WTC11 (cell line): Measurements from ENCODE around the gene VAV2. TPM values are rescaled to one million over a fixed set of nuclear protein-coding genes. Genes with fewer than 3 reads are reported as not detected.
"Not testable (repeated sequence)": the region's sequence is repeated elsewhere in the genome, so short reads cannot be mapped to it uniquely, and the experiment has no call there.

Source experiments
- ATAC-seq: fragments of 200-7000 bp; cut with Tn5 transposase; 2 replicates; pipeline ENCODE4 v1.10.0; 2021; ENCODE audit warnings: mild to moderate bottlenecking, moderate library complexity
- CTCF ChIA-PET: fragments of 300-600 bp; sonication (Branson Sonifier 250); formaldehyde crosslinking; loops from one replicate; lab custom pipeline; 2021; ENCODE audit warnings: antibody characterized with exemption; lab: Charles Lee
- POLR2A ChIA-PET: fragments of 350-600 bp; sonication (Branson Sonifier 250); formaldehyde crosslinking; loops from one replicate; lab custom pipeline; 2021; ENCODE audit warnings: antibody characterized with exemption; lab: Charles Lee
- DNase-seq: peaks from one replicate; pipeline ENCODE4 v3.0.0; 2021; ENCODE audit warnings: low spot score
- H3K27ac Mint-ChIP-seq: 2 replicates; pipeline ENCODE4 v1.8.0; 2021; ENCODE audit warnings: mixed read lengths
- H3K27me3 Mint-ChIP-seq: 2 replicates; pipeline ENCODE4 v1.8.0; 2021; ENCODE audit warnings: low read depth, mild to moderate bottlenecking, moderate library complexity, mixed read lengths
- H3K36me3 Mint-ChIP-seq: 2 replicates; pipeline ENCODE4 v1.8.0; 2021; ENCODE audit warnings: mixed read lengths
- H3K4me1 Mint-ChIP-seq: 2 replicates; pipeline ENCODE4 v1.8.0; 2022; ENCODE audit warnings: mixed read lengths
- H3K4me3 Mint-ChIP-seq: 2 replicates; pipeline ENCODE4 v1.8.0; 2021; ENCODE audit warnings: mild to moderate bottlenecking, moderate library complexity, mixed read lengths
- H3K9me3 Mint-ChIP-seq: 2 replicates; pipeline ENCODE4 v1.8.0; 2021; ENCODE audit warnings: mixed read lengths
- GTF2I ChIP-seq: fragments of 250-450 bp; sonication (Bioruptor Pico); conservative IDR thresholded peaks from 2 replicates; pipeline ENCODE4 v1.4.0; 2021; ENCODE audit warnings: mild to moderate bottlenecking
- HMGA2 ChIP-seq: fragments of 250-450 bp; sonication (Bioruptor Pico); IDR thresholded peaks from 2 replicates; pipeline ENCODE4 v1.4.0; 2021; ENCODE audit warnings: mild to moderate bottlenecking, moderate library complexity
- JAZF1 ChIP-seq: fragments of 250-450 bp; sonication (Bioruptor Pico); IDR thresholded peaks from 2 replicates; pipeline ENCODE4 v1.9.0; 2021; ENCODE audit warnings: moderate library complexity, mild to moderate bottlenecking, inconsistent platforms
- KAT7 ChIP-seq: sonication (generic); formaldehyde crosslinking; IDR thresholded peaks from 2 replicates; pipeline ENCODE4 v1.8.1; 2023; ENCODE audit warnings: missing genetic modification reagents, mild to moderate bottlenecking, borderline replicate concordance
- NFE2L1 ChIP-seq: sonication (generic); formaldehyde crosslinking; IDR thresholded peaks from 2 replicates; pipeline ENCODE4 v1.8.1; 2023; ENCODE audit warnings: missing genetic modification reagents
- NR3C1 ChIP-seq: sonication (generic); formaldehyde crosslinking; conservative IDR thresholded peaks from 2 replicates; pipeline ENCODE4 v1.8.1; 2023; ENCODE audit warnings: low read depth, mild to moderate bottlenecking, missing genetic modification reagents
- ZNF396 ChIP-seq: fragments of 250-450 bp; sonication (Bioruptor Pico); IDR thresholded peaks from 2 replicates; pipeline ENCODE4 v1.8.0; 2021; ENCODE audit warnings: mild to moderate bottlenecking, moderate library complexity, borderline replicate concordance
- total RNA-seq: library from RNA; stranded (reverse); gene quantifications from 3 replicates; pipeline ENCODE4 v1.2.3, GENCODE V29; 2021
- TF ChIP-seq, protein P1 (sequence below): fragments of 250-450 bp; sonication (Bioruptor Pico); IDR thresholded peaks from 2 replicates; pipeline ENCODE4 v1.9.0; 2021; ENCODE audit warnings: mild to moderate bottlenecking
- TF ChIP-seq, protein P2 (sequence below): sonication (generic); formaldehyde crosslinking; IDR thresholded peaks from 2 replicates; pipeline ENCODE4 v1.8.0; 2023; ENCODE audit warnings: missing genetic modification reagents, mild to moderate bottlenecking, borderline replicate concordance
- TF ChIP-seq, protein P3 (sequence below): sonication (generic); formaldehyde crosslinking; IDR thresholded peaks from 2 replicates; pipeline ENCODE4 v1.8.0; 2022; ENCODE audit warnings: mild to moderate bottlenecking, missing genetic modification reagents
- TF ChIP-seq, protein P4 (sequence below): sonication (generic); formaldehyde crosslinking; IDR thresholded peaks from 2 replicates; pipeline ENCODE4 v1.8.1; 2022; ENCODE audit warnings: mild to moderate bottlenecking, missing genetic modification reagents, moderate library complexity, borderline replicate concordance
- TF ChIP-seq, protein P5 (sequence below): sonication (generic); formaldehyde crosslinking; IDR thresholded peaks from 2 replicates; pipeline ENCODE4 v1.8.1; 2022; ENCODE audit warnings: low read depth, missing genetic modification reagents, borderline replicate concordance
- TF ChIP-seq, protein P6 (sequence below): sonication (generic); formaldehyde crosslinking; IDR thresholded peaks from 2 replicates; pipeline ENCODE4 v1.8.1; 2023; ENCODE audit warnings: mild to moderate bottlenecking, missing genetic modification reagents
- TF ChIP-seq, protein P7 (sequence below): sonication (generic); formaldehyde crosslinking; IDR thresholded peaks from 2 replicates; pipeline ENCODE4 v1.8.0; 2022; ENCODE audit warnings: mild to moderate bottlenecking, missing genetic modification reagents

Gene VAV2
- total RNA-seq, 1 experiment from 2014 or later, result 39.7 TPM

DNA sequence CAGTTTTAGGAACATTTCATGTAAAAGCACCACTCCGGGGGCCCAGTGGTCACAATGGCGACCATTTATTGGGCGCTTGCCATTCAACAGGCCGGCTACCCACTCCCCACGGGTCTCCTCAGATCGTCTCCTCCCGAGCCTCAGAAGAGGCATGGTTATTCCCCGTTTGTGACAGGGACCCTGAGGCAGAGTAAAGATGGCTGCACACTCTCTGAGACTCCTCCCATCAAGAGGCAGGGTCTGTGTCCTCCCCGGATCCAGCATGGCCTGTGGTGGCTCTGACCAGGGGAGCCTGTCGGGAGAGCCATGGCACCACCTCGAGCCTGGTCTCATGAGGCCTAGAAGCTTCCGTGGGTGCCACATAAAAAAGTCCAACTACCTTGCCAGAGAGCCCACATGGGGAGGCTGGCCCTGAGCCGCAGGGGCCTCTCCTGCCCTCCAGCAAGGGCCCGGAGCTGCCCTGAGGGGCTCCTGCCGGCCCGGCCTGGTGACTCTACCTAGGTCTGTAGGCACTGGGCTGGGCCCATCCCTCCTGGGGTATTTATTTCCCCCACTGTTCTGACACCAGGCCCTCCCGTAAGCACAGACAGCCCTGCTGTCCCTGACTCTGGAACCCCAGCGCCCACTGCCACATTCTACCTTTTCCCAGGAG lies 90.8 kb downstream of the VAV2 start:
- Mint-ChIP-seq H3K27me3 (no peaks in the 10 kb centered on the region), H3K27ac (no peak overlapping the region)
- no peak for ATAC-seq

DNA sequence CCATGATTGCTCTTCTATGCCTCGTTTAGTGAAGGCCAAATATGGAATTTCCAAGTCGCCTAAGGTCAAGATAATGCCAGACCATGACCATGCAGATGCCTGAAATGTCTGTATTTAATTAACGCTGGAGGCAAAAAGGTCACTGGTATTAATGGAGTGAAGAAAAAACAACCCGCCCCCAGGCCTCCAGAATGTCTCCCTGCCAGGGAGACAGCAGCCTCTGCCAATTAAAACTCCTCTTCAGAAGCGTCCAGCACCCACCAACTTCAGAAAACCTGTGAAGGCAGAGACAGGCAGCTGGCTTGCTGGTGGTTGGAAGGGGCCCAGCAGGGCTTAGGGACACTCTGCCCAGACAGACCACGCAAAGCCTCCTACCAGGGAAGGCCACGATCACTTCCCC lies 94.4 kb downstream of the VAV2 start:
- Mint-ChIP-seq H3K27me3 (no peaks in the 10 kb centered on the region), H3K36me3 (no peaks in the 10 kb centered on the region), H3K4me1 (peaks cover 14% of the 10 kb centered on the region), H3K27ac (no peak overlapping the region), H3K9me3 (no peaks in the 10 kb centered on the region; the same call in 1 of the 2 replicates), H3K4me3 (no peak overlapping the region)
- POLR2A ChIA-PET, result no interaction called here
- CTCF ChIA-PET, result no interaction called here
- TF ChIP-seq JAZF1, result no peak
- TF ChIP-seq KAT7, result no peak
- TF ChIP-seq GTF2I, result no peak
- TF ChIP-seq, protein P1, sequence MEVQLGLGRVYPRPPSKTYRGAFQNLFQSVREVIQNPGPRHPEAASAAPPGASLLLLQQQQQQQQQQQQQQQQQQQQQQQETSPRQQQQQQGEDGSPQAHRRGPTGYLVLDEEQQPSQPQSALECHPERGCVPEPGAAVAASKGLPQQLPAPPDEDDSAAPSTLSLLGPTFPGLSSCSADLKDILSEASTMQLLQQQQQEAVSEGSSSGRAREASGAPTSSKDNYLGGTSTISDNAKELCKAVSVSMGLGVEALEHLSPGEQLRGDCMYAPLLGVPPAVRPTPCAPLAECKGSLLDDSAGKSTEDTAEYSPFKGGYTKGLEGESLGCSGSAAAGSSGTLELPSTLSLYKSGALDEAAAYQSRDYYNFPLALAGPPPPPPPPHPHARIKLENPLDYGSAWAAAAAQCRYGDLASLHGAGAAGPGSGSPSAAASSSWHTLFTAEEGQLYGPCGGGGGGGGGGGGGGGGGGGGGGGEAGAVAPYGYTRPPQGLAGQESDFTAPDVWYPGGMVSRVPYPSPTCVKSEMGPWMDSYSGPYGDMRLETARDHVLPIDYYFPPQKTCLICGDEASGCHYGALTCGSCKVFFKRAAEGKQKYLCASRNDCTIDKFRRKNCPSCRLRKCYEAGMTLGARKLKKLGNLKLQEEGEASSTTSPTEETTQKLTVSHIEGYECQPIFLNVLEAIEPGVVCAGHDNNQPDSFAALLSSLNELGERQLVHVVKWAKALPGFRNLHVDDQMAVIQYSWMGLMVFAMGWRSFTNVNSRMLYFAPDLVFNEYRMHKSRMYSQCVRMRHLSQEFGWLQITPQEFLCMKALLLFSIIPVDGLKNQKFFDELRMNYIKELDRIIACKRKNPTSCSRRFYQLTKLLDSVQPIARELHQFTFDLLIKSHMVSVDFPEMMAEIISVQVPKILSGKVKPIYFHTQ (CRISPR knock-in tag), result no peak
- TF ChIP-seq NFE2L1 (CRISPR knock-in tag), result no peak
- no peak for TF ChIP-seq ZNF396 (CRISPR knock-in tag)
- TF ChIP-seq, protein P2, sequence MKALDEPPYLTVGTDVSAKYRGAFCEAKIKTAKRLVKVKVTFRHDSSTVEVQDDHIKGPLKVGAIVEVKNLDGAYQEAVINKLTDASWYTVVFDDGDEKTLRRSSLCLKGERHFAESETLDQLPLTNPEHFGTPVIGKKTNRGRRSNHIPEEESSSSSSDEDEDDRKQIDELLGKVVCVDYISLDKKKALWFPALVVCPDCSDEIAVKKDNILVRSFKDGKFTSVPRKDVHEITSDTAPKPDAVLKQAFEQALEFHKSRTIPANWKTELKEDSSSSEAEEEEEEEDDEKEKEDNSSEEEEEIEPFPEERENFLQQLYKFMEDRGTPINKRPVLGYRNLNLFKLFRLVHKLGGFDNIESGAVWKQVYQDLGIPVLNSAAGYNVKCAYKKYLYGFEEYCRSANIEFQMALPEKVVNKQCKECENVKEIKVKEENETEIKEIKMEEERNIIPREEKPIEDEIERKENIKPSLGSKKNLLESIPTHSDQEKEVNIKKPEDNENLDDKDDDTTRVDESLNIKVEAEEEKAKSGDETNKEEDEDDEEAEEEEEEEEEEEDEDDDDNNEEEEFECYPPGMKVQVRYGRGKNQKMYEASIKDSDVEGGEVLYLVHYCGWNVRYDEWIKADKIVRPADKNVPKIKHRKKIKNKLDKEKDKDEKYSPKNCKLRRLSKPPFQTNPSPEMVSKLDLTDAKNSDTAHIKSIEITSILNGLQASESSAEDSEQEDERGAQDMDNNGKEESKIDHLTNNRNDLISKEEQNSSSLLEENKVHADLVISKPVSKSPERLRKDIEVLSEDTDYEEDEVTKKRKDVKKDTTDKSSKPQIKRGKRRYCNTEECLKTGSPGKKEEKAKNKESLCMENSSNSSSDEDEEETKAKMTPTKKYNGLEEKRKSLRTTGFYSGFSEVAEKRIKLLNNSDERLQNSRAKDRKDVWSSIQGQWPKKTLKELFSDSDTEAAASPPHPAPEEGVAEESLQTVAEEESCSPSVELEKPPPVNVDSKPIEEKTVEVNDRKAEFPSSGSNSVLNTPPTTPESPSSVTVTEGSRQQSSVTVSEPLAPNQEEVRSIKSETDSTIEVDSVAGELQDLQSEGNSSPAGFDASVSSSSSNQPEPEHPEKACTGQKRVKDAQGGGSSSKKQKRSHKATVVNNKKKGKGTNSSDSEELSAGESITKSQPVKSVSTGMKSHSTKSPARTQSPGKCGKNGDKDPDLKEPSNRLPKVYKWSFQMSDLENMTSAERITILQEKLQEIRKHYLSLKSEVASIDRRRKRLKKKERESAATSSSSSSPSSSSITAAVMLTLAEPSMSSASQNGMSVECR (CRISPR knock-in tag), result no peak
- ATAC-seq (no peak), DNase-seq (no peak)

More for the DNA sequence above, 90.8 kb downstream of the VAV2 start:
- no peak for DNase-seq
- H3K36me3 Mint-ChIP-seq, result no peaks in the 10 kb centered on the region
- 0 out of 2 replicates have a peak, but pooled peaks cover 3% of the 10 kb centered on the region for H3K4me1 Mint-ChIP-seq
- H3K9me3 Mint-ChIP-seq, result no peaks in the 10 kb centered on the region; the same call in 1 of the 2 replicates
- POLR2A ChIA-PET, result no interaction called here
- TF ChIP-seq, protein P3, sequence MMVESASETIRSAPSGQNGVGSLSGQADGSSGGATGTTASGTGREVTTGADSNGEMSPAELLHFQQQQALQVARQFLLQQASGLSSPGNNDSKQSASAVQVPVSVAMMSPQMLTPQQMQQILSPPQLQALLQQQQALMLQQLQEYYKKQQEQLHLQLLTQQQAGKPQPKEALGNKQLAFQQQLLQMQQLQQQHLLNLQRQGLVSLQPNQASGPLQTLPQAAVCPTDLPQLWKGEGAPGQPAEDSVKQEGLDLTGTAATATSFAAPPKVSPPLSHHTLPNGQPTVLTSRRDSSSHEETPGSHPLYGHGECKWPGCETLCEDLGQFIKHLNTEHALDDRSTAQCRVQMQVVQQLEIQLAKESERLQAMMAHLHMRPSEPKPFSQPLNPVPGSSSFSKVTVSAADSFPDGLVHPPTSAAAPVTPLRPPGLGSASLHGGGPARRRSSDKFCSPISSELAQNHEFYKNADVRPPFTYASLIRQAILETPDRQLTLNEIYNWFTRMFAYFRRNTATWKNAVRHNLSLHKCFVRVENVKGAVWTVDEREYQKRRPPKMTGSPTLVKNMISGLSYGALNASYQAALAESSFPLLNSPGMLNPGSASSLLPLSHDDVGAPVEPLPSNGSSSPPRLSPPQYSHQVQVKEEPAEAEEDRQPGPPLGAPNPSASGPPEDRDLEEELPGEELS (CRISPR knock-in tag), result no peak
- no peak for TF ChIP-seq HMGA2
- CTCF ChIA-PET, result no interaction called here
- no peak overlapping the region for H3K4me3 Mint-ChIP-seq

DNA sequence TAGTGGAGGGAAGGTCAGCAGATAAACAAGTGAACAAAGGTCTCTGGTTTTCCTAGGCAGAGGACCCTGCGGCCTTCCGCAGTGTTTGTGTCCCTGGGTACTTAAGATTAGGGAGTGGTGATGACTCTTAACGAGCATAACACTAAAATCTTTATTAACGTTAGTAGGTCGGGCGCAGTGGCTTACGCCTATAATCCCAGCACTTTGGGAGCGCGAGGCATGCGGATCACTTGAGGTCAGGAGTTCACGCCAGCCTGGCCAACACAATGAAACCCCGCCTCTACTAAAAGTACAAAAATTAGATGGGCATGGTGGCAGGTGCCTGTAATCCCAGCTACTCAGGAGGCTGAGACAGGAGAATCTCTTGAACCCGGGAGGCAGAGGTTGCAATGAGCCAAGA lies 96.1 kb downstream of the VAV2 start:
- H3K9me3 Mint-ChIP-seq, CTCF ChIA-PET, ATAC-seq, H3K27me3 Mint-ChIP-seq, DNase-seq, H3K27ac Mint-ChIP-seq, H3K4me3 Mint-ChIP-seq, H3K36me3 Mint-ChIP-seq, POLR2A ChIA-PET: not testable (repeated sequence)
- peaks cover 20% of the 10 kb centered on the region for H3K4me1 Mint-ChIP-seq

DNA sequence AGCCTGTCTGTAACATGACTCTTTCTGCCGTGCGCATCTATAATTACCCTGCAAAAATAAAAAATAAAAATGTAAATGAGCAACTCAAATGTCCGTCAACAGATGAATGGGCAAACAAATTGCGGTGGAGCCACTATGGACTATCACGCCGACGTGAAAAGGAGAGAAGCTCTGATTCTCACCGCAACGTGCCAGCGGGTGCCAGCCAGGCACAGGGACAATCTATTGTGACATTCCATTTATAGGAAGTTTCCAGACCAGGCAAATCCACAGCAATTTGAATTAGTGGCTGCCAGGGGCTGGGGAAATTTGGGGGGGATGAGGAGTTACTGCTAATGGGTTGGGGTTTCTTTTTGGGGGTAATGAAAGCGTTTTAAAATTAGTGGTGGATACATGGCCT lies 96.8 kb downstream of the VAV2 start:
- Mint-ChIP-seq H3K4me3 (no peak overlapping the region), H3K9me3 (peaks cover 6% of the 10 kb centered on the region; the same call in 1 of the 2 replicates), H3K27me3 (no peaks in the 10 kb centered on the region), H3K4me1 (peaks cover 25% of the 10 kb centered on the region), H3K27ac (0 out of 2 replicates have a peak overlapping the region, but pooled peaks have one; percentile 84), H3K36me3 (0 out of 2 replicates have a peak, but pooled peaks cover 2% of the 10 kb centered on the region)
- ATAC-seq, result no peak
- ChIA-PET POLR2A (no interaction called here), CTCF (no interaction called here)
- DNase-seq, result no peak
- no peak for TF ChIP-seq NR3C1 (CRISPR knock-in tag)
- TF ChIP-seq, protein P4, sequence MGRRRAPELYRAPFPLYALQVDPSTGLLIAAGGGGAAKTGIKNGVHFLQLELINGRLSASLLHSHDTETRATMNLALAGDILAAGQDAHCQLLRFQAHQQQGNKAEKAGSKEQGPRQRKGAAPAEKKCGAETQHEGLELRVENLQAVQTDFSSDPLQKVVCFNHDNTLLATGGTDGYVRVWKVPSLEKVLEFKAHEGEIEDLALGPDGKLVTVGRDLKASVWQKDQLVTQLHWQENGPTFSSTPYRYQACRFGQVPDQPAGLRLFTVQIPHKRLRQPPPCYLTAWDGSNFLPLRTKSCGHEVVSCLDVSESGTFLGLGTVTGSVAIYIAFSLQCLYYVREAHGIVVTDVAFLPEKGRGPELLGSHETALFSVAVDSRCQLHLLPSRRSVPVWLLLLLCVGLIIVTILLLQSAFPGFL (CRISPR knock-in tag), result no peak
- TF ChIP-seq, protein P5, sequence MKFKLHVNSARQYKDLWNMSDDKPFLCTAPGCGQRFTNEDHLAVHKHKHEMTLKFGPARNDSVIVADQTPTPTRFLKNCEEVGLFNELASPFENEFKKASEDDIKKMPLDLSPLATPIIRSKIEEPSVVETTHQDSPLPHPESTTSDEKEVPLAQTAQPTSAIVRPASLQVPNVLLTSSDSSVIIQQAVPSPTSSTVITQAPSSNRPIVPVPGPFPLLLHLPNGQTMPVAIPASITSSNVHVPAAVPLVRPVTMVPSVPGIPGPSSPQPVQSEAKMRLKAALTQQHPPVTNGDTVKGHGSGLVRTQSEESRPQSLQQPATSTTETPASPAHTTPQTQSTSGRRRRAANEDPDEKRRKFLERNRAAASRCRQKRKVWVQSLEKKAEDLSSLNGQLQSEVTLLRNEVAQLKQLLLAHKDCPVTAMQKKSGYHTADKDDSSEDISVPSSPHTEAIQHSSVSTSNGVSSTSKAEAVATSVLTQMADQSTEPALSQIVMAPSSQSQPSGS (CRISPR knock-in tag), result no peak
- TF ChIP-seq, protein P6, sequence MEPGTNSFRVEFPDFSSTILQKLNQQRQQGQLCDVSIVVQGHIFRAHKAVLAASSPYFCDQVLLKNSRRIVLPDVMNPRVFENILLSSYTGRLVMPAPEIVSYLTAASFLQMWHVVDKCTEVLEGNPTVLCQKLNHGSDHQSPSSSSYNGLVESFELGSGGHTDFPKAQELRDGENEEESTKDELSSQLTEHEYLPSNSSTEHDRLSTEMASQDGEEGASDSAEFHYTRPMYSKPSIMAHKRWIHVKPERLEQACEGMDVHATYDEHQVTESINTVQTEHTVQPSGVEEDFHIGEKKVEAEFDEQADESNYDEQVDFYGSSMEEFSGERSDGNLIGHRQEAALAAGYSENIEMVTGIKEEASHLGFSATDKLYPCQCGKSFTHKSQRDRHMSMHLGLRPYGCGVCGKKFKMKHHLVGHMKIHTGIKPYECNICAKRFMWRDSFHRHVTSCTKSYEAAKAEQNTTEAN (CRISPR knock-in tag), result no peak
- TF ChIP-seq, protein P7, sequence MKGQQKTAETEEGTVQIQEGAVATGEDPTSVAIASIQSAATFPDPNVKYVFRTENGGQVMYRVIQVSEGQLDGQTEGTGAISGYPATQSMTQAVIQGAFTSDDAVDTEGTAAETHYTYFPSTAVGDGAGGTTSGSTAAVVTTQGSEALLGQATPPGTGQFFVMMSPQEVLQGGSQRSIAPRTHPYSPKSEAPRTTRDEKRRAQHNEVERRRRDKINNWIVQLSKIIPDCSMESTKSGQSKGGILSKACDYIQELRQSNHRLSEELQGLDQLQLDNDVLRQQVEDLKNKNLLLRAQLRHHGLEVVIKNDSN (CRISPR knock-in tag), result no peak
